ENCODE results near the gene CDK6. TPM values are rescaled to one million over a fixed set of nuclear protein-coding genes. Genes with fewer than 3 reads are reported as not detected.

The CDK6 gene
- total and polyA plus RNA-seq, 2 donors: 5.0 to 120 TPM

DNA sequence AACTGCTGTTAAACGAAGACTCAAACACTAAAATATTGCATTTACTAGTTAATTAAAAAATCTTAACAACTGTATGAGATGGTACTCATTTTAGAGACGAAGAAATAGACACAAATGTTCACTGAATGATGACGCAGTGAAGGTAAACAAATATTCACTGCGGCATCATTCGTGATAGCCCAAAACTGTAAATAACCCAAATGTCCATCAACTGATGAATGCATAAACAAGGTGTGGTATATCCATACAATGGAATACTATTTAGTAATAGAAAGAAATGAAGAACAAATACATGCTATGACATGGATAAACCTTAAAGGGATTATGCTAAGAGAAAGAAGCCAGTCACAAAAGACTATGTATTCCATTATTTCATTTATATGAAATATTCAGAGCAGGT is 51.4 kb downstream of the CDK6 start:
- peaks cover 3% of the 10 kb centered on the region for H3K4me1 ChIP-seq (ENCODE audit: insufficient read depth)
- H3K4me3 ChIP-seq (ENCODE audit: low read depth, low read length): no peak overlapping the region
- whole genome bisulfite sequencing: 97% methylated on average over 5 of the region's 5 CpGs
- no peak overlapping the region for H3K27ac ChIP-seq (ENCODE audit: low read depth)
- no peak for DNase-seq (ENCODE audit: extremely low spot score)
- peaks cover 1% of the 10 kb centered on the region for H3K36me3 ChIP-seq (ENCODE audit: insufficient read depth)

DNA sequence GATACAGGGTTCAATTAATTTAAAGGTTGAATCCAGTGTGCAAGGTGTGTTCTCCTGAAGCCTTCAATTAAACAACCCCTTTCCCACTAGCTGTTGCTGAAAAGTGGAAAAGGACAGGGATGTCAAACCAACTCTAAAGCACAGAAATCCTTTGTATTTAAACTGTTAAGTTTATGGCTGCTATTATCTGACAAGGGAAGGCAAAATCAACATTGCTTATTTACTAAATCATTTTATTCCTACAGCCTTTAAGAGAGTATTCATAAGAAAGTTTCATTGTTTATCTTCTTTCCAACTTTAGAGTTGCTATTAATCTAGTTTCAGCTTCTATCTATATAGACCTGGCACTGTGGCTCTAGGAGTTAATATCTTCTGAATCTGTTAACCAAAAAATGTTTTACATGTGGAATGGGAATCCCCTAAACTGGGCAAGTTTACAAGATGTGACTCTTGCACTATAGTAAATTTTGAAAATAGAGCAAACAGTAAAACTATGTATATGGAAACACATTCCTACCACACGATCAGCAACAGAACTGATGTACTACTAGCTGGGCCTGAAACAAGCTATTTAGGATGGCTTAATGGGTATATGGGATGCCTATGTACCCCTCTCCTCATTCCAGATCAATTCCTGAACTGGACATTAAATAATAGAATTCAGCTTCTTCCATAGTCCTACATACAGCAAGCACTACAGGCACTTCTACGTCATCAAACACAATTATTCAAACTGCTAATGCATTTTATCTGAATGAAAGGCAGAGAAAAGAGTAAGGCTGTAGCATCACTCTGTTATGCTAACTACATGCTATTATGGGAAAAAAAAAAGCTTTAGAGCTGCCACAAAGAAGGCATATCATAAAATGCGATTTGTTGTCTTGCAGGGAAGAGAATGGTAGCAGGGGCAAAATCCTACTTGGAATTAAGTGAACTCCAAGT is 52.8 kb downstream of the CDK6 start:
- peaks cover 1% of the 10 kb centered on the region for H3K36me3 ChIP-seq (ENCODE audit: insufficient read depth)
- H3K27ac ChIP-seq (ENCODE audit: low read depth): no peak overlapping the region
- no peak overlapping the region for H3K4me3 ChIP-seq (ENCODE audit: low read depth, low read length)
- 72% methylated on average over 3 of the region's 3 CpGs for WGBS
- DNase-seq (ENCODE audit: extremely low spot score): no peak
- H3K4me1 ChIP-seq (ENCODE audit: insufficient read depth): peaks cover 3% of the 10 kb centered on the region

DNA sequence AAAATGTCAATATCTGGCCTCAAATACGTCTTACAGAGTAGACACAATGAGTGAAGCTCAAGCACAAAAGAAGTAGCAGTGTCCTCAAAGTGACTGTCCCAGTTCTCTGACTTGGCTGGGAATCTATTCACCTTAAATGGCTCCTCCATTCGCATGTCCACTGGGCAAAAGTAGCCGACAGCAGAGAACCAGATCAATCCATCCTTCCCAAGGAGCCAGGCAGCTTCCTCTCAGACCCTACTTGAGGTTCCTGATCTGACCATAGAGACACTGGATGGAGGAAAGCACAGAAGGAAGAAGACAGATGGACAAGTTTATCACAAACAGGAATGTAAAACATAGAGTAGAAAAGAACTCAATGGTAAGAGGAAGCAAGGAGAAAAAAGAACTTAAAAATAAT is 53.5 kb downstream of the CDK6 start:
- Histone ChIP-seq H3K27ac (ENCODE audit: low read depth) (no peak overlapping the region), H3K4me3 (ENCODE audit: low read depth, low read length) (no peak overlapping the region), H3K36me3 (ENCODE audit: insufficient read depth) (peaks cover 1% of the 10 kb centered on the region), H3K4me1 (ENCODE audit: insufficient read depth) (peaks cover 3% of the 10 kb centered on the region)
- no peak for DNase-seq (ENCODE audit: extremely low spot score)
- WGBS: 79% methylated on average over 3 of the region's 3 CpGs

DNA sequence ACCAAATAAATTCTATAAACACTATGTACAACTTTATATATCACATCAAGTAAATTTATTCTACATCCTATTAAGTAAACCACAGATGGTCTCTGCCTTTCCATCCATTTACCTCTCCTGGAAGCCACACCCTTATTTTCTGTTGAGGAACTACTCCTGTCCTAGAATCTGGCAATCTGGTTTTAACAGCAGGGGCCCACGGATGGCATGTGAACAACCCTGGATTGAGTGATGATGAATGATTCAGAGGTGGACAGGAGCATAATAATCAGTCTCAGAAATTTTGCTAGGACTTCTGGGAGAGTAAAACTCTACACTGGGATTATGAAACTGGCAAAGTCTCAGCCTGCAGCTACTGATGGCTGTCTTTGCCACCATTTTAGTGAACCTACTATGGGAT is 54.1 kb downstream of the CDK6 start:
- Histone ChIP-seq H3K4me3 (ENCODE audit: low read depth, low read length) (no peak overlapping the region), H3K4me1 (ENCODE audit: insufficient read depth) (peaks cover 3% of the 10 kb centered on the region), H3K36me3 (ENCODE audit: insufficient read depth) (peaks cover 1% of the 10 kb centered on the region), H3K27ac (ENCODE audit: low read depth) (no peak overlapping the region)
- 71% methylated on average over 1 of the region's 1 CpG for WGBS
- DNase-seq (ENCODE audit: extremely low spot score): no peak

DNA sequence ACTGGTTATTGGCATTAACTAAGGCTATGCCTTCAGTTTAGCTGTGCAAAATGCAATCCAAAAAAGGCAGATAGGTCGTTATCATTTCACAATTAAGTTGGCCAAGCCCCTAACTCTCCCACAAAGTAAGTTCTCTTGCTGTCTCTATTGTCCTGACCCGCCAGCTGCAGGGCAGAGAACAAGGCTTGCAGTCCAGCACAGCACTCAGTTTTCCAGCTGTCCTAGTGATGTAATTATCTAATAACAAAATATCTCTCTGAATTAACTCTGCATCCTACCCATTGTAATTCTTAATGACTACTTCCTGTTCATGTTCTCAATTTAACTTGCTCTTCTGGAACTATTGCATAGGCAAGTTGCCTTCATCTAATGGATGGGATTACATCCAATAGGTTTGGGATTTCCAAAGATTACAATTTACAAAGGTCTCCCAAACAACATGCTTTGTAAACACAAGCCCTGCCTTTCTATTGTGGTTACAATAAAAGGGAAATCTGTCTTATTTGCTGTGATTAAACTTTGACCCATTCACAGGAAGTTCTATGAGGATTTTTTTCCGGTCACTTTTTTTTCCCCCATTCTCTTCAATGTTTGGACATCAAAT is 55.2 kb downstream of the CDK6 start:
- H3K36me3 ChIP-seq (ENCODE audit: insufficient read depth): peaks cover 1% of the 10 kb centered on the region
- no peak overlapping the region for H3K27ac ChIP-seq (ENCODE audit: low read depth)
- DNase-seq (ENCODE audit: extremely low spot score): peak; percentile 62
- peaks cover 3% of the 10 kb centered on the region for H3K4me1 ChIP-seq (ENCODE audit: insufficient read depth)
- H3K4me3 ChIP-seq (ENCODE audit: low read depth, low read length): no peak overlapping the region
- 47% methylated on average over 3 of the region's 3 CpGs for WGBS

DNA sequence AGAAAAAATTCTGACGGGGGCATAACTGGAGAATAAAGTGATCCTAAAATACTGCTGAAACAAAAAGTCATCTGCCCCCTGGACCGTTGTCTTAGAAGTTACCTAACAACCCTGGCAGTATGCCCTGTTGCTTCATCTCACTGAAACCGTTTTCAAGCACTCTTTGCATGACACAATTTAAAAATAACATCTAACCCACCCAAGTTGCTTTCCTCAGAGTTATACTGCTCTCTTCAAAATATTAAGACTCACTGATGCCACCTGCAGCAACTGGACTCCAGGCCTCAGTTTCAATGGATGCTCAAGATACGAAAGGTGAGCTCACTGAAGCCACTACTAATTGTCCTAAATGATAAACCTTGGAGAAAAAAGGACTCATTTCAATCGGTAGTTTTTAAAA is 57.4 kb downstream of the CDK6 start:
- DNase-seq (ENCODE audit: extremely low spot score): no peak
- Histone ChIP-seq H3K27ac (ENCODE audit: low read depth) (no peak overlapping the region), H3K4me1 (ENCODE audit: insufficient read depth) (peaks cover 3% of the 10 kb centered on the region), H3K4me3 (ENCODE audit: low read depth, low read length) (no peak overlapping the region), H3K36me3 (ENCODE audit: insufficient read depth) (peaks cover 1% of the 10 kb centered on the region)
- WGBS: 46% methylated on average over 5 of the region's 5 CpGs

DNA sequence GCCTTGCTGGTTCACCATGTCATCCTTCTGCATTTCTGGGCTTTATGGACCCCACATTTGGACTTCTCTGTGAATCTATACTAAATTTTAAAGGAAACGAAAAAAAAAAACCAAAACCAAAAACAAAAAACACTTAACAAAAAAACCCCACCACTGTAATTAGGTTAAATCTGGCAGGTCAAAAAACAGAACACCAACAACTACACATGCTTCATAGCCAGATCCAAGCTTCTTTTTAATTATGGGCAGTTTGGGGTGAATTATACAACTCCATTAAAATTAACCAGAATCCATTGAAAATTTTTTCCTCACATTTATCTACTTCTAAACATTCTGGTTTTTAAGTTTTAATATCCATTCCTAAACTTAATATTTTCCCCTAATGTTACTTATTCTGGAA is 58.4 kb downstream of the CDK6 start:
- Histone ChIP-seq H3K4me3 (ENCODE audit: low read depth, low read length) (no peak overlapping the region), H3K27ac (ENCODE audit: low read depth) (no peak overlapping the region), H3K36me3 (ENCODE audit: insufficient read depth) (peaks cover 1% of the 10 kb centered on the region), H3K4me1 (ENCODE audit: insufficient read depth) (peaks cover 3% of the 10 kb centered on the region)
- 64% methylated on average over 1 of the region's 1 CpG for WGBS
- no peak for DNase-seq (ENCODE audit: extremely low spot score)

DNA sequence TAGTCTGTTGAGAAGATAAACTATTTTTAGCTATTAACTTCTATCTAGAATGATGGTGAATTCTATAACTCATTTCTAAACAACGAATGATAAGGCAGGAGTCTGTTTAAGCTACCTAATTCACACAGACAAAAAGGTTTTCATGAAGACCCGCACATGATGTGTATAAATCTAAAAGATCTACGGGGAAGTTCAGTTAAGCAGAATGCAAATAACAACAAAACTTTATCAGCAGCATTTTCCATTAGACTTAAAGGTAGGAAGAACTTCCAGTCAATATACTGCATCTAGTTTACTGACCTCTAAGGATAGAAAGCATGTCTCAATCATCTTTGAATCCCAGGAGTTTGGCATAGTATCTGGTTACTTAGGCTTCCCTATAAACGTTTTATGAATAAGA is 62.6 kb downstream of the CDK6 start:
- Histone ChIP-seq H3K4me1 (ENCODE audit: insufficient read depth) (no peaks in the 10 kb centered on the region), H3K4me3 (ENCODE audit: low read depth, low read length) (no peak overlapping the region), H3K27ac (ENCODE audit: low read depth) (no peak overlapping the region), H3K36me3 (ENCODE audit: insufficient read depth) (no peaks in the 10 kb centered on the region)
- DNase-seq (ENCODE audit: extremely low spot score): no peak
- 52% methylated on average over 4 of the region's 4 CpGs for WGBS

DNA sequence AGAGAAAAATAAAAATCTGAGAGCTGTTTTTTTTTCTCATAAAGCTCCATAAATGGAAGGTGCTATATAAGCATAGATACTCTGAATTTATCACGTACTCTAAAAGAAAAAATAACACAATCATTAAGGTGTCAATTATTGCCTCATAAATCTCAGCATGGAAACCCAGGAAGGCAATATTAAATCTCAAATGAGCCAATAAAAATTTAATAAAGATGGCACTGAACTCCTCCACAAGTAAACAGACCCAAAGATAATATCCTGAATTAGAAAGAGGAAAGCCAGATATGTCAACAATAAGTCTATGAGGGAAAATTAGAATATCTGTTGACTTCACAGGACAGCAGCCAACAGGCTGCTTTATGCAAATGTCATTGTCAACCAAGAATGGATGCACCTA is 66.5 kb downstream of the CDK6 start:
- Histone ChIP-seq H3K27ac (ENCODE audit: low read depth) (no peak overlapping the region), H3K36me3 (ENCODE audit: insufficient read depth) (no peaks in the 10 kb centered on the region), H3K4me1 (ENCODE audit: insufficient read depth) (no peaks in the 10 kb centered on the region), H3K4me3 (ENCODE audit: low read depth, low read length) (no peak overlapping the region)
- no peak for DNase-seq (ENCODE audit: extremely low spot score)
- 63% methylated on average over 1 of the region's 1 CpG for WGBS

DNA sequence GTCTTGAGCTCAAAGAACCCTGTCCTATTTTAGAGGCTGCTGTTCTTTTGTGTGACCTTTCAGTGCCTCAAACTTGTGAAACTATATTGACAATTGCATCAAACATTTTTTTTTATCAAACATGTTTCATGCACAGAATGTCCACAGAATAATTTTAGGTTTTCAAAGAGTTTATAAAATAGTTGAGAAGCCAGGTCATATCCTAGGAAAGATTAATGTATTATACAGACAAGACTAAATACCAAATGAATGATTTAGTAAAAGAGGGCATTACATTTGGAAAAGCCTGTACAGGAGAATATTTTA is 67.0 kb downstream of the CDK6 start:
- Histone ChIP-seq H3K4me3 (ENCODE audit: low read depth, low read length) (no peak overlapping the region), H3K27ac (ENCODE audit: low read depth) (no peak overlapping the region), H3K36me3 (ENCODE audit: insufficient read depth) (no peaks in the 10 kb centered on the region), H3K4me1 (ENCODE audit: insufficient read depth) (no peaks in the 10 kb centered on the region)
- DNase-seq (ENCODE audit: extremely low spot score): no peak

DNA sequence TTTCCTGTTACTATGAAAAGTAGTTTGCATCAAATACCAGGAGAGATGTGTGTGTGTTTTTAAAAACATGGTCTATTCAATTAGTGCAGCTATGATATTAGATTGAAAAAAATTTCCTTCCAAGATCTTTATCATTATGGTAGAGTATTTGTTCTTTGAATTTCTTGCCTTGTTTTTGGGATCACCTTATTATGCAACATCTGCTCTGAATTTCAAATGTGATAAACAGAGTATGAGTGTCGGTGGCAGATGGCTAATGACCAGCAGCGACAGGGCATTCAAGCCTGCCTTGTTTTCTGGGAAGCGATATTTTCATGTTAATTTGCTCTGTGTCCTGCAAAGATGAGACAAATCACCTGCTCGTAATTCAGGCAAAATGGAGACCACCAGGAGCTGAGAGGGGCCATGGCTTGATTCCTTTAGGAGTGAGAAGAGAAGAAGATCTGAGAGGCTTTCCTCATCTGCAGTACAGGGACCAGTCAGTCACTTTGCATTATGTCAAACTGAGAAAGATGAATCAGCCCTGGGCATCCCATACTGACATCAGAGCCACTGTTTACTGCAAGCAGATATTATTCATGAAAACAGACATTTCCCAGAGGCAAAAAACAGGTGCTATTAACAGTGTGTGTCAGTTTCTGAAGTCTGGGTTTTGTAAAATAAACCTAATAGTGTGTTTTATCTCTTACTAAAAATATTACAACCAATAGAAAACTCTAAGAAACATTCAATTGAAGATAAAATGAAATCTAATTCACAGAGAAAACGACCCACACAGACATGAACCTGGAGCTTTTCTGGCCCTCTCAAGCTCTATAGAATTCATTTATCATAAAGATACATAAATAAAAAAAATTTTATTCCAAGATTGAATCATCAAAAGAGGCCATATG is 67.6 kb downstream of the CDK6 start:
- no peak overlapping the region for H3K4me3 ChIP-seq (ENCODE audit: low read depth, low read length)
- H3K4me1 ChIP-seq (ENCODE audit: insufficient read depth): no peaks in the 10 kb centered on the region
- no peak for DNase-seq (ENCODE audit: extremely low spot score)
- 70% methylated on average over 5 of the region's 5 CpGs for WGBS
- no peak overlapping the region for H3K27ac ChIP-seq (ENCODE audit: low read depth)
- H3K36me3 ChIP-seq (ENCODE audit: insufficient read depth): no peaks in the 10 kb centered on the region

DNA sequence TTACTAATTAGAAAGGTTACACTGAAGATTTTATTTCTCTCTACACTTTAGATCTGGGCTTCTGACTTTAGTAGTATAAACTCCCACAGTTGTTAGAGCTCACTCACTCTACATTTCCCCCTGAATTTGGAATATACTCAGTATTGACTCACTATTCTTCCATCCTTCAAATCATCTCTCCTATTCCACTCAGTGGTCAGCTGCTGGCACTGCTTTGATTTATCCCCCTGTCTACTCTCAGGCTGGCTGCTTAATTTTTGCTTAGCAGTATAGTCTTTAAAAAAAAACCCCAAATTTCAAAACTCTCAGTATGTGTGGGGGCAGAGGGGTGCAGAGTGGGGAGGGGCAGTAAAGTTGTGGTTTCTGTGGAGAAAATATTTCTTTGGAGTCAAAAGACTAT is 68.9 kb downstream of the CDK6 start:
- Histone ChIP-seq H3K4me3 (ENCODE audit: low read depth, low read length) (no peak overlapping the region), H3K27ac (ENCODE audit: low read depth) (no peak overlapping the region), H3K4me1 (ENCODE audit: insufficient read depth) (no peaks in the 10 kb centered on the region), H3K36me3 (ENCODE audit: insufficient read depth) (no peaks in the 10 kb centered on the region)
- no peak for DNase-seq (ENCODE audit: extremely low spot score)

DNA sequence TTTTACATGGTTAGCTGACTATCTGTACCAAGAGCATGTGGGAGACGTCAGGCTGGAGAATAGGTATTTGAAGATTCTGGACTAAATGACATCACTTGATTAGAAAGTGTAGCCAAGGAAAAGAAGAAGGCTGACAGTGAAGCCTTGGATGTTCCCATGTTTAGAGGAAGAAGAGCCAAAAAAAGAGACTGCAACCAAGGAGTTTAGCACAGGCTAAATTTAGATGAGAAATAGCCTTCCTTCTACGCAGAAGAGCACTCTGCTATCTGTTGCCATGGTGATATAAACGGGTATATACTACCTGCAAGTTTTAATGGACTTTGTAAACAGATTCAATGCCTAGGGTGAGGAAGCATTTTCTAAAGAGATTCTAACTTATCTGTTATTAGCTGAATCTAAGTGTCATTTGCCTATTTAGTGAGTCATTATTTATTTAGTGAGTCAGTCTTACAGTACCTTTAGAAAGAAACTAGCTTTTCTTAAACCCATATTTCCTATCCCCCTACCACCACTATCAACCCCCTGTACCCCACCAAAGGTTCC is 69.8 kb downstream of the CDK6 start:
- no peak for DNase-seq (ENCODE audit: extremely low spot score)
- no peak overlapping the region for H3K4me3 ChIP-seq (ENCODE audit: low read depth, low read length)
- H3K36me3 ChIP-seq (ENCODE audit: insufficient read depth): no peaks in the 10 kb centered on the region
- 14% methylated on average over 3 of the region's 3 CpGs for WGBS
- no peak overlapping the region for H3K27ac ChIP-seq (ENCODE audit: low read depth)
- H3K4me1 ChIP-seq (ENCODE audit: insufficient read depth): no peaks in the 10 kb centered on the region
